ENCODE data around the gene COBLL1.
A peak's percentile ranks its signal among the peaks of the same experiment; 100 is the strongest.

Gene COBLL1

GRCh38 chr2:164662868-164663631 is 178.6 kb downstream of the COBLL1 start:
- Histone ChIP-seq H3K4me1 (ENCODE audit: control insufficient read depth, insufficient read depth, low read length) (no peaks in the 10 kb centered on the region), H3K9me3 (ENCODE audit: control insufficient read depth, insufficient read depth, low read depth, low read length) (no peaks in the 10 kb centered on the region), H3K36me3 (ENCODE audit: control insufficient read depth in 2 of 2, insufficient read depth in 1 of 2, low read length in 2 of 2) (no peaks in the 10 kb centered on the region), H3K4me3 (ENCODE audit: low read depth, low read length) (no peak overlapping the region), H3K27ac (ENCODE audit: extremely low read depth, low read depth, low read length) (no peak overlapping the region)
- TF ChIP-seq GLI4 (tag by site-specific recombination; IDR thresholded peaks at IDR 0.05), result no peak
- TF ChIP-seq SP3 (tag by site-specific recombination; IDR thresholded peaks at IDR 0.05), result no peak
- TF ChIP-seq KLF17 (tag by site-specific recombination; IDR thresholded peaks at IDR 0.05), result no peak
- no peak for TF ChIP-seq WT1 (tag by site-specific recombination; IDR thresholded peaks at IDR 0.05)
- no peak for TF ChIP-seq ZNF580 (tag by site-specific recombination; IDR thresholded peaks at IDR 0.05)
- TF ChIP-seq ZNF114 (tag by site-specific recombination; IDR thresholded peaks at IDR 0.05), result no peak
- POLR2A ChIA-PET, result no interaction called here
- CTCF ChIA-PET, result no interaction called here

- ChIA-PET CTCF (no interaction called here), POLR2A (no interaction called here)
- Histone ChIP-seq H3K9me3 (ENCODE audit: control insufficient read depth, insufficient read depth, low read depth, low read length) (no peaks in the 10 kb centered on the region), H3K4me3 (ENCODE audit: low read depth, low read length) (no peak overlapping the region), H3K27ac (ENCODE audit: extremely low read depth, low read depth, low read length) (no peak overlapping the region), H3K4me1 (ENCODE audit: control insufficient read depth, insufficient read depth, low read length) (no peaks in the 10 kb centered on the region), H3K36me3 (ENCODE audit: control insufficient read depth in 2 of 2, insufficient read depth in 1 of 2, low read length in 2 of 2) (no peaks in the 10 kb centered on the region)
- TF ChIP-seq ZBTB7A (tag by site-specific recombination; IDR thresholded peaks at IDR 0.05; ENCODE audit: low read depth), result no peak
- no peak for TF ChIP-seq ZNF692 (tag by site-specific recombination; IDR thresholded peaks at IDR 0.05)
- no peak for TF ChIP-seq ZNF433 (tag by site-specific recombination; IDR thresholded peaks at IDR 0.05; ENCODE audit: low read depth)
- no peak for TF ChIP-seq ZNF23 (tag by site-specific recombination; IDR thresholded peaks at IDR 0.05; ENCODE audit: borderline replicate concordance)
- TF ChIP-seq SALL2 (tag by site-specific recombination; IDR thresholded peaks at IDR 0.05; ENCODE audit: borderline replicate concordance), result no peak
- no peak for TF ChIP-seq ZNF292 (tag by site-specific recombination; IDR thresholded peaks at IDR 0.05; ENCODE audit: borderline replicate concordance, low read depth)
- TF ChIP-seq ZNF837 (tag by site-specific recombination; IDR thresholded peaks at IDR 0.05), result no peak
- TF ChIP-seq HOXD13 (CRISPR knock-in tag; IDR thresholded peaks at IDR 0.05; ENCODE audit: borderline replicate concordance), result no peak
- TF ChIP-seq PRDM1 (tag by site-specific recombination; IDR thresholded peaks at IDR 0.05), result no peak
Observed at GRCh38 chr2:164662066-164662465, 179.6 kb downstream of the COBLL1 start.

GRCh38 chr2:164661349-164661748 is 180.3 kb downstream of the COBLL1 start:
- no peaks in the 10 kb centered on the region for H3K4me1 ChIP-seq (ENCODE audit: control insufficient read depth, insufficient read depth, low read length)
- POLR2A ChIA-PET, result no interaction called here
- TF ChIP-seq ZNF302 (tag by site-specific recombination; IDR thresholded peaks at IDR 0.05; ENCODE audit: low read depth) (no peak), ZNF366 (tag by site-specific recombination; conservative IDR thresholded peaks at IDR 0.05) (no peak), BCL6B (tag by site-specific recombination; IDR thresholded peaks at IDR 0.05) (0 out of 2 replicates have a peak, but pooled peaks have one; percentile 23)
- H3K36me3 ChIP-seq (ENCODE audit: control insufficient read depth in 2 of 2, insufficient read depth in 1 of 2, low read length in 2 of 2), result no peaks in the 10 kb centered on the region
- no peak overlapping the region for H3K27ac ChIP-seq (ENCODE audit: extremely low read depth, low read depth, low read length)
- CTCF ChIA-PET, result interaction anchor here (1.1 kb wide), 1 partner anchor 101 kb away, joined by 3 read pairs; no protein-coding TSS in a partner anchor
- H3K9me3 ChIP-seq (ENCODE audit: control insufficient read depth, insufficient read depth, low read depth, low read length), result no peaks in the 10 kb centered on the region
- H3K4me3 ChIP-seq (ENCODE audit: low read depth, low read length), result no peak overlapping the region

Measured in HEK293 (cell line).